Activated CD4-positive, alpha-beta memory T cell treated with anti-CD3 and anti-CD28 coated beads for 36 hours (primary cell): ENCODE data around the gene FRY. TPM values are rescaled to one million over a fixed set of nuclear protein-coding genes. Genes with fewer than 3 reads are reported as not detected.

Experiments
- CTCF ChIA-PET: fragments of 350-600 bp; sonication (Branson Sonifier 250); formaldehyde crosslinking; loops from one replicate; lab custom pipeline; 2021; ENCODE audit warnings: antibody characterized with exemption, inconsistent platforms; lab: Charles Lee
- POLR2A ChIA-PET: fragments of 350-600 bp; sonication (Branson Sonifier 250); formaldehyde crosslinking; loops from one replicate; lab custom pipeline; 2021; ENCODE audit warnings: antibody characterized with exemption; lab: Charles Lee
- DNase-seq: peaks from one replicate; pipeline ENCODE4 v3.0.0-alpha.2; 2020
- H3K27ac Mint-ChIP-seq: one replicate; pipeline ENCODE4 v1.8.0; 2021; ENCODE audit warnings: mixed read lengths
- H3K27me3 Mint-ChIP-seq: one replicate; pipeline ENCODE4 v1.8.0; 2021; ENCODE audit warnings: mixed read lengths
- H3K36me3 Mint-ChIP-seq: one replicate; pipeline ENCODE4 v1.8.0; 2021; ENCODE audit warnings: mixed read lengths
- H3K4me1 Mint-ChIP-seq: one replicate; pipeline ENCODE4 v1.8.0; 2021; ENCODE audit warnings: low read depth, mixed read lengths
- H3K4me3 Mint-ChIP-seq: one replicate; pipeline ENCODE4 v1.8.0; 2021; ENCODE audit warnings: mild to moderate bottlenecking, mixed read lengths
- H3K9me3 Mint-ChIP-seq: one replicate; pipeline ENCODE4 v1.8.0; 2021; ENCODE audit warnings: mixed read lengths
- intact Hi-C: fragments of 100-400 bp; cut with micrococcal nuclease; formaldehyde crosslinking; loops from one replicate; pipeline ENCODE4 v1.15.1; 2023
- total RNA-seq, 2 experiments: library from RNA; stranded (reverse); gene quantifications; one replicate each; pipeline ENCODE4 v1.2.3, GENCODE V29; 2021

FRY gene
- total RNA-seq, 2 experiments from 2014 or later: 4.4 to 5.3 TPM

DNA sequence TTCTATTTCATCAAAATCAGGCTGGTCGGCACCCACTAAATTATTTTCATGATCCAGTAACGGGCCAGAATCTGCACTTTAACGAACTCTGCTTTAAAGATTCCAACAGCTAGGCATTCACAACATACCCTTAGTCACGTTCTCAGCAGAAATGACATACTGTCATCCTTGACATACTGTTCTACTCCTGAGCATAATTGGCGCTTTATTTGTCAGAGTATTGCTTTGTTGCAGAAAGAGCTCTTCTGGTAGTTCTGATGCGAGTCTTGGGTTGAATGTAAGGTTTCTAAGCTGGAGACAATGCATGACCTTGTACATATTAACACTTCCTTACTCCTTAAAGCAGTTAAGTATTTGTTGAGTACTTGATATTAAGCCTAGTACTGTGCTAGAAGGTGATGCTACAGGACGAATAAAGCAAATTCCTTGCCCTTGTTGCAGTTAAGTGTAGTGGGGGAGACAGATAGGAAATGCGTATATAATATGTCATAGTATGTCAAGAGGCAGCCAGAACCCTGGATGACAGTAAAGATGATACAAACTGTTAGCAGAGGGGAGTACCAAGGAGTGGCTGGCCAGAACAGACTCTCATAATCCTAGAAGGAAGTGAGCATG, 32.2 kb downstream of the FRY start:
- Mint-ChIP-seq H3K4me1 (peaks cover 3% of the 10 kb centered on the region), H3K4me3 (no peak overlapping the region), H3K27me3 (no peaks in the 10 kb centered on the region), H3K27ac (no peak overlapping the region), H3K36me3 (no peaks in the 10 kb centered on the region), H3K9me3 (no peaks in the 10 kb centered on the region)
- ChIA-PET POLR2A (no interaction called here), CTCF (interaction anchor here (0.7 to 1.7 kb wide), 2 partner anchors 144 to 154 kb away, joined by 3 to 5 read pairs; no protein-coding TSS in a partner anchor)
- DNase-seq: no peak
- intact Hi-C loops: no loop called here

DNA sequence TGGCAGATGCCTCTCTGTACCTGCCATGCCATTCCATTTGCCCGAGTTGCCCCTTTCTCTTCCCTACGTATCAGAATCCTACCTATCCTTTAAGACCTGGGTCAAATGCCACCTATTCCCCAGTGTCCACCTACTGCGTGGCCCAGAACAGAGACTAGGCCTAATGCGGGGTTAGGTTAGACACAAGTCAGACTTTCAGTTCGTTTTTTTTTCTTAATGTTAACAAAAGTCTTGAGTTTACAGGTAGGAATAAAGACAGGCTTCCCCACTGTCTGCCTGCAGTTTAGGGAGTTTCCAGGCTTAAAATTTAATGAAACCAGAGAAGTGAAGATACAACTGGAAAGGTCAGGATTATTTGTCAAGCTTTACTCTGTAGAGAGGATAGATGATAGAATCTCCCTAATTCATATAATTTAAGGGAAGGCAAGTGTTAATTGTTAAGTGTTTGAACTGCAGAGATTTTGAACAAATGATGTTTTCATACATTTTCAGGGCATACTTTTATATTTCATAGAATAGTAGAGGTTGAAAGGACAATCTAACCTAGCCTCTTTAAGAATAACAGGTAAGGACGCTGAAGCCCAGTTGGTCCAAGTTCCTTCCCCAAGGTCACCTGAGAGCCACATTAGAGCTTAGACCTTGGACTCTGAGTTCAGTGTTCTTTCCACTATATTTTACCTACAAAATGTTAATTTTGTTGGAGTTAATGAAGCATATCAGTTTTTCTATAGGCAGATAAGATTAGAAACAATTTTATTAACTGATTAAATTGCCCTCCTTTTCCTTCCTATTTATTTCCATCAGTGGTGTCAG, 35.8 kb downstream of the FRY start:
- intact Hi-C loops: no loop called here
- Mint-ChIP-seq H3K9me3 (peaks cover 10% of the 10 kb centered on the region), H3K4me1 (no peaks in the 10 kb centered on the region), H3K27me3 (no peaks in the 10 kb centered on the region), H3K4me3 (no peak overlapping the region), H3K27ac (no peak overlapping the region), H3K36me3 (peaks cover 9% of the 10 kb centered on the region)
- no peak for DNase-seq
- CTCF ChIA-PET: no interaction called here
- POLR2A ChIA-PET: no interaction called here

DNA sequence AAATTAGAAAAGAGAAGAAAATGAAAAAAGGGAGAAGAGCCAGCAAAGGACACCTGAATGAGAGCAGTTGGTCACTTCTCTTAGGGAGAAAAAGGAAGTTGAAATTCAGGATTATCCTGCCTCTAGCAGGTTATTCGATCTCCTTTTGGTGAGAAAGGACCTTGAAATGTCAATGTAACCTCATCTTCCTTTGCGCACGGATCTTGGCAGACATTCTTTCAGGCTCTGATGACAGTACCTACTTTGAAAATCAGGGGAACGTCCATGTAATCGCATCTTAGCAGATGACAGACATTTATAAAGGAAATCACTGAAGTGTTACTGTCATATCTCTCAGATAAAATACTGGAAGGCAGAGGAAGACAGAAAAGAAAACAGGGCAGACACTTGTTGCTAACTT, 36.7 kb downstream of the FRY start:
- no peak for DNase-seq
- H3K4me3 Mint-ChIP-seq: no peak overlapping the region
- no peaks in the 10 kb centered on the region for H3K4me1 Mint-ChIP-seq
- no peaks in the 10 kb centered on the region for H3K27me3 Mint-ChIP-seq
- intact Hi-C loops: no loop called here
- ChIA-PET CTCF (no interaction called here), POLR2A (no interaction called here)
- no peak overlapping the region for H3K27ac Mint-ChIP-seq
- peaks cover 10% of the 10 kb centered on the region for H3K9me3 Mint-ChIP-seq
- peaks cover 9% of the 10 kb centered on the region for H3K36me3 Mint-ChIP-seq

DNA sequence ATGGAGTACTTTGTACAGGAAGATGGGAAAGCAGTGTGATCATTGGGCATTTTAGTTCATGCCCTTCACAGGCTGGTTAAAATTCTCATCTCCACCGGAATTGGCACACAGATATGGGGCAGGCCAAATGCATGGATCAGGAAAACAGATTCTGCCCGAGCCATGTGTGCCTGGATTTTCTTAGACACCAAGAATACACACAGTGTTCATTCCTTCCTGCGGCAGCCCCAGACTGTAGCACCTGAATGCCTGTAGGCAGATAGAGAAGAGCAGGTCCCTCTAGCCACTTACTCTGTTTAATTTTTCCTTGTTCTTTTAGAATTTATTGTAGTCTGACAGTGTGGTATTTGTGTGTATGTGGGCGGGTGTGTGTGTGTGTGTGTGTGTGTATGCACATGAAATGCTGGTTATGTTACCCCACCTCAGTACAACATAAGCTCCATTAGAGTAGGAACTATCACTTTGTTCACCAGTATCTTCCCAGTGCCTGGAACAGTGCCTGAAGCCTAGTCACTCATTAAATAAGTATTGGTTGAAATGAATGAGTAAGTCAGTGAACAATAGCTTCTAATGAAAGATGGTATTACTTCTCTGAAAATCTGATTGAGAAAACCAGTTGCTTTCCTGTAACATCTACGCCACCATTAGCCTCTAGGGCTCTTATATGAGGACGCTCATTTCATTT, 41.7 kb downstream of the FRY start:
- DNase-seq: no peak
- no peaks in the 10 kb centered on the region for H3K4me1 Mint-ChIP-seq
- H3K9me3 Mint-ChIP-seq: peaks cover 10% of the 10 kb centered on the region
- POLR2A ChIA-PET: no interaction called here
- no peak overlapping the region for H3K4me3 Mint-ChIP-seq
- intact Hi-C loops: no loop called here
- CTCF ChIA-PET: no interaction called here
- peaks cover 2% of the 10 kb centered on the region for H3K27me3 Mint-ChIP-seq
- no peak overlapping the region for H3K27ac Mint-ChIP-seq
- H3K36me3 Mint-ChIP-seq: peaks cover 9% of the 10 kb centered on the region

DNA sequence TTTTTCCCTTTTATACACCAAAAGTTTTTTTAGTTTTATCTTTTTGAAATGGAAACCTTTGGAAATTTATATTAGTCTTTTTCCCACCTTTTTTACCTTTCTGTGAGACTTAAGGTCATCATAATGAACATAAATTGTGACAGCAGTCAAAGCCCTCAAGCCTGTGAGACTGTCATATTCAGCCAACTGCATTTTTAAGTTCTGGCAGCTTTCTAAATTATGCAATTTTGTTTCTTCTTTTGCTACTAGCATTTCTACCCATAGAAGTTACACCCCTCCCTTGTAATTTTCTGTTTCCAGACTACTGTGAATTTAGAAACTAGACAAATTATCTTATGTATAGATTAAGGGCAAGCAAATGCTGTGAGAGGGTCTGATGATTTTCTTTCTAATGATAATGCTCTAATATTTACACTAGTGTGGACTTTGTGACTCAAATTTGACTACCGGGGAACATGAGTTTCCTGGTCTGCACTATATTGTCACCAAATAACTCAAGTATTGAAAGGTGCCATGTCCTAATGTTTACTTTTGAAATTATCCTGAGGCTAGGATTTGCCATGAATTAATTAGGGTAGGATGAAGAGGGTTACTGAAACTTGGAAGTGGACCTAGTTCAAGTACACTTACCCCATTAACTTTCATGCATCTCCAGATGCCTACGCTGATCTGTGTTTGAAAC, 43.7 kb downstream of the FRY start:
- DNase-seq: no peak
- H3K27ac Mint-ChIP-seq: no peak overlapping the region
- peaks cover 7% of the 10 kb centered on the region for H3K36me3 Mint-ChIP-seq
- H3K27me3 Mint-ChIP-seq: peaks cover 2% of the 10 kb centered on the region
- POLR2A ChIA-PET: no interaction called here
- H3K9me3 Mint-ChIP-seq: peaks cover 4% of the 10 kb centered on the region
- no peak overlapping the region for H3K4me3 Mint-ChIP-seq
- no peaks in the 10 kb centered on the region for H3K4me1 Mint-ChIP-seq
- CTCF ChIA-PET: interaction anchor here (0.9 kb wide), 1 partner anchor 166 kb away, joined by 3 read pairs; no protein-coding TSS in a partner anchor
- intact Hi-C loops: no loop called here

DNA sequence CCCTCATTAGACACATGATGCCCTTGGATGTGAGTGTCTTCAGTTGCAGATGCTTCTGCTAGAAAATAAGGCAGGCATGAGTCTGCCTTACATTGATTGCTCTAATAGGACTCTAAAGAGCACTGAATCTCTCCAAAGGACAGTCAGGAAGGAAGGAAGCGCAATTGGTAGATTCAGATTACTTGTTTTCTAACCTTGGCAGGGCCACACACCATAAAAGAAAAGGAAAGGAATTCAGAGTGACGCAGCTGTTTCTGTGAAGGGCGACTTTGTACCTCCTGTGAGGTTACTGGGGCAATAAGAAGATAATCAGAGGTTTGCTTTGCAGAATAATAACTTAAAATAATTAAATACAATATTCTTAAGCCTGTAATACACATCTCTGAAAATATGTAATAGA, 48.0 kb downstream of the FRY start:
- H3K27me3 Mint-ChIP-seq: no peaks in the 10 kb centered on the region
- intact Hi-C loops: no loop called here
- no peak overlapping the region for H3K27ac Mint-ChIP-seq
- no peaks in the 10 kb centered on the region for H3K4me1 Mint-ChIP-seq
- ChIA-PET CTCF (no interaction called here), POLR2A (no interaction called here)
- H3K36me3 Mint-ChIP-seq: peaks cover 2% of the 10 kb centered on the region
- H3K9me3 Mint-ChIP-seq: no peaks in the 10 kb centered on the region
- no peak for DNase-seq
- H3K4me3 Mint-ChIP-seq: no peak overlapping the region

DNA sequence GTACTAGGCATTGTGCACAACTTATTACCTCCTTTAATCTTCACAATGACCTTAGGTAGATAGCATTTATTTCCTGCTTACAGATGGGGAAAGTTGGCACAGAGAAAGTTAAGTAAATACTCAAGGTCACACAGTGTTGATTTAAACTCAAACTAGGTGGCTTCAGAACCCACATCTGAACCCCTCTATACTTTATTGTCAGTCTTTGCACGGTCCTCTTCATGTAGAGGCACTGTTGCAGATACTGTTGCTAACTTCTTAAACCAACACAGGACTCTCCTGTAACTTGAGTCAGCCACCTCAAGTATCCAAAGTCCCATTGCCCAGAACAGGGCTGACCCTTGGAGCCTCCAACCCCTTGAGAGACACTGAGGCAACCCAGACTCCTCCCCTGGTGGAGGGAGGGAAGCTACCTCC, 48.8 kb downstream of the FRY start:
- H3K4me1 Mint-ChIP-seq: no peaks in the 10 kb centered on the region

DNA sequence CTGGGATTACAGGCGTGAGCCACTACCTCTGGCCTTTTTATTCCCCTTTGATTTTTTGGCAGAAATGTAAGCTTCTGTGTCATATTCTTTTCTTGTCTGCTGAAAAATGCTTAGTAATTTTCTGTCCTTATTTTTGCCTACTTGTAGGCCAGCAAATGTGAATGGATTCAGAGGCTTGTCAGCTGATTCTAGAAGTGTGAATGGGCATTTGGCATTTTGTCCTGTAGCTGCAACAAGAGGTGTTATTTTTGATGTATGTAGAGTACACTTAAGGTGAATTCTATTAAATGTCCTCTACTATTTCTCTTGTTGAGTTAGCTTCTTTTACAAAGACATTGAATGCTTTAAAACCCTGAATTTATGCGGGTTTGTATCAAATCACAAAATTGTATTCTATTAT, 50.0 kb downstream of the FRY start:
- Mint-ChIP-seq H3K27me3 (no peaks in the 10 kb centered on the region), H3K4me1 (no peaks in the 10 kb centered on the region), H3K9me3 (no peaks in the 10 kb centered on the region), H3K27ac (no peak overlapping the region), H3K4me3 (no peak overlapping the region), H3K36me3 (peaks cover 2% of the 10 kb centered on the region)
- ChIA-PET POLR2A (interaction anchor here (0.6 kb wide), 1 partner anchor 19 kb away, joined by 4 read pairs; no protein-coding TSS in a partner anchor), CTCF (no interaction called here)
- intact Hi-C loops: no loop called here
- no peak for DNase-seq

More for the DNA sequence above, 48.8 kb downstream of the FRY start:
- H3K4me3 Mint-ChIP-seq: no peak overlapping the region
- H3K36me3 Mint-ChIP-seq: peaks cover 2% of the 10 kb centered on the region
- no peaks in the 10 kb centered on the region for H3K9me3 Mint-ChIP-seq
- ChIA-PET POLR2A (no interaction called here), CTCF (no interaction called here)
- no peak overlapping the region for H3K27ac Mint-ChIP-seq
- intact Hi-C loops: no loop called here
- no peak for DNase-seq
- H3K27me3 Mint-ChIP-seq: no peaks in the 10 kb centered on the region

GRCh38 chr13:32086366-32086765, 54.8 kb downstream of the FRY start:
- H3K9me3 Mint-ChIP-seq: no peaks in the 10 kb centered on the region
- no peaks in the 10 kb centered on the region for H3K36me3 Mint-ChIP-seq
- ChIA-PET CTCF (no interaction called here), POLR2A (no interaction called here)
- H3K4me1 Mint-ChIP-seq: no peaks in the 10 kb centered on the region
- intact Hi-C loops: no loop called here
- H3K27ac Mint-ChIP-seq: no peak overlapping the region
- no peak for DNase-seq
- no peak overlapping the region for H3K4me3 Mint-ChIP-seq
- no peaks in the 10 kb centered on the region for H3K27me3 Mint-ChIP-seq

GRCh38 chr13:32086791-32087441, 55.3 kb downstream of the FRY start:
- H3K36me3 Mint-ChIP-seq: no peaks in the 10 kb centered on the region
- H3K4me1 Mint-ChIP-seq: no peaks in the 10 kb centered on the region
- intact Hi-C loops: no loop called here
- DNase-seq: no peak
- no peaks in the 10 kb centered on the region for H3K9me3 Mint-ChIP-seq
- CTCF ChIA-PET: no interaction called here
- H3K4me3 Mint-ChIP-seq: no peak overlapping the region
- no peaks in the 10 kb centered on the region for H3K27me3 Mint-ChIP-seq
- POLR2A ChIA-PET: no interaction called here
- H3K27ac Mint-ChIP-seq: no peak overlapping the region

DNA sequence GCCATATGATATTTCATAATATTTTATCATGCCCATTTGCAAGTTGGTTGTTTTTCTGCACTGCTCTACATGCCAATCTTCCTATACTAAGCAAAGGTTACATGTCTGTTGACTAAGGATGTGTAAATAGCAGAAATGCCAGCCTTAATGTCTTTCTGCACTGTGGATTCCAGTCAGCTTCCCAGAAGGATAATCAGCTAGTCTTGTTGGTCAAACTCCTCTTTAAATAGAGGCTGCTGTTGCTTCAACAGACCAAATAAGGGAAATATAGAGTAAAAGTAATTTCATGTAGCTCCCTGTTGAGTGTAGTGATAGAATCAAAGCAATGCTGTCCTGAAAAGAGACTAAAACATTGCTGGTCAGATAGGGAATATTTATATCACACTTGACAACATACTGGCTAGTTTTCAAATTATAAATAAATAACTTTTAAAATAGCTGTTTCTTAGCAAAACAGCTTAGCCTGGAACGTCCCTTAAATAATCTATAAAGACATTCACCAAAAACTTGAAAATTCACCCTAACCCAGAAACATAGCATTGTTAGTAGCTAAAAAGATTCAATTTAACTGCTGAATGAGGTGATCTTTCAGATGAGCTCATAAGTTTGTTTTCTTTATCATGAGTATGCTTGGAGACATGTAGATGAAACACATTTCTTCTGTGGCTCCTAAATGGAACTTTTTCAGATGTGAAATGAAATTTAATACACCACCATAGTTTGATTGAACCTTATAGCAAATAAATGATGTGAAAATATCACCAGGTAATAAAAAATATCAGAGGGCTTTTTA, 56.6 kb downstream of the FRY start:
- Mint-ChIP-seq H3K4me1 (no peaks in the 10 kb centered on the region), H3K27me3 (no peaks in the 10 kb centered on the region), H3K9me3 (no peaks in the 10 kb centered on the region), H3K36me3 (no peaks in the 10 kb centered on the region), H3K27ac (no peak overlapping the region), H3K4me3 (no peak overlapping the region)
- intact Hi-C loops: no loop called here
- POLR2A ChIA-PET: no interaction called here
- CTCF ChIA-PET: no interaction called here
- DNase-seq: no peak
